Muscle of arm (tissue), 14 donors: ENCODE data around the gene ETFA. TPM values are rescaled to one million over a fixed set of nuclear protein-coding genes. Genes with fewer than 3 reads are reported as not detected.

Experiments used
- DNase-seq: peaks from one replicate; pipeline ENCODE4 v3.0.0-alpha.2; 2013
- long read RNA-seq, 11 donors: transcript quantifications; one replicate each; lab custom pipeline, GENCODE V29; 2026
- polyA plus RNA-seq, 12 donors: library from polyadenylated mRNA; unstranded; fragments of 120-200 nt; gene quantifications; one replicate each; pipeline ENCODE4 v1.2.1, GENCODE V29; 2013; ENCODE audit not compliant: insufficient read length in 12 of 12

Gene ETFA
- polyA plus RNA-seq = 100 to 1,000 TPM in 10 of 12 donors, 10 to 100 TPM in 1, not detected in 1; 71.6 to 133 (median 118) TPM
- long read RNA-seq, donor 1, transcript ETFA-212 (2 exons, 650 nt) = minor isoform, 28 of 120 reads
- long read RNA-seq, donor 1, transcript ETFA-203 (12 exons, 2,287 nt) = major isoform, 35 of 120 reads
- long read RNA-seq, donor 1, transcript ETFA-202 (11 exons, 1,346 nt) = minor isoform, 10 of 120 reads
- long read RNA-seq, donor 1, partial matches to known transcripts = 43 of 120 reads
- long read RNA-seq, donor 1, other reads (novel, unspliced or antisense) = 0 of 120 reads
- long read RNA-seq, donor 2, transcript ETFA-212 (2 exons, 650 nt) = minor isoform, 20 of 99 reads
- long read RNA-seq, donor 2, transcript ETFA-202 (11 exons, 1,346 nt) = minor isoform, 13 of 99 reads
- long read RNA-seq, donor 2, transcript ETFA-203 (12 exons, 2,287 nt) = major isoform, 32 of 99 reads
- long read RNA-seq, donor 2, partial matches to known transcripts = 29 of 99 reads
- long read RNA-seq, donor 2, other reads (novel, unspliced or antisense) = 0 of 99 reads
- long read RNA-seq, donor 3, transcript ETFA-212 (2 exons, 650 nt) = minor isoform, 10 of 35 reads
- long read RNA-seq, donor 3, transcript ETFA-202 (11 exons, 1,346 nt) = minor isoform, 5 of 35 reads
- long read RNA-seq, donor 3, transcript ETFA-203 (12 exons, 2,287 nt) = major isoform, 12 of 35 reads
- long read RNA-seq, donor 3, partial matches to known transcripts = 7 of 35 reads
- long read RNA-seq, donor 3, other reads (novel, unspliced or antisense) = 0 of 35 reads
- long read RNA-seq, donor 4, transcript ETFA-203 (12 exons, 2,287 nt) = minor isoform, 6 of 30 reads
- long read RNA-seq, donor 4, transcript ETFA-202 (11 exons, 1,346 nt) = minor isoform, 7 of 30 reads
- long read RNA-seq, donor 4, transcript ETFA-212 (2 exons, 650 nt) = major isoform, 8 of 30 reads
- long read RNA-seq, donor 4, partial matches to known transcripts = 7 of 30 reads
- long read RNA-seq, donor 4, other reads (novel, unspliced or antisense) = 0 of 30 reads
- long read RNA-seq, donor 5, transcript ETFA-202 (11 exons, 1,346 nt) = minor isoform, 12 of 85 reads
- long read RNA-seq, donor 5, transcript ETFA-212 (2 exons, 650 nt) = minor isoform, 19 of 85 reads
- long read RNA-seq, donor 5, transcript ETFA-203 (12 exons, 2,287 nt) = major isoform, 36 of 85 reads
- long read RNA-seq, donor 5, partial matches to known transcripts = 16 of 85 reads
- long read RNA-seq, donor 5, other reads (novel, unspliced or antisense) = 0 of 85 reads
- long read RNA-seq, donor 6, transcript ETFA-203 (12 exons, 2,287 nt) = major isoform, 12 of 27 reads
- long read RNA-seq, donor 6, transcript ETFA-212 (2 exons, 650 nt) = minor isoform, 8 of 27 reads
- long read RNA-seq, donor 6, transcript ETFA-202 (11 exons, 1,346 nt) = minor isoform, 6 of 27 reads
- long read RNA-seq, donor 6, partial matches to known transcripts = 0 of 27 reads
- long read RNA-seq, donor 6, other reads (novel, unspliced or antisense) = 0 of 27 reads
- long read RNA-seq, donor 7, transcript ETFA-203 (12 exons, 2,287 nt) = major isoform, 13 of 32 reads
- long read RNA-seq, donor 7, transcript ETFA-212 (2 exons, 650 nt) = minor isoform, 7 of 32 reads
- long read RNA-seq, donor 7, partial matches to known transcripts = 9 of 32 reads
- long read RNA-seq, donor 7, other reads (novel, unspliced or antisense) = 0 of 32 reads
- long read RNA-seq, donor 8, transcript ETFA-203 (12 exons, 2,287 nt) = major isoform, 30 of 71 reads
- long read RNA-seq, donor 8, transcript ETFA-212 (2 exons, 650 nt) = minor isoform, 13 of 71 reads
- long read RNA-seq, donor 8, transcript ETFA-202 (11 exons, 1,346 nt) = minor isoform, 12 of 71 reads
- long read RNA-seq, donor 8, partial matches to known transcripts = 14 of 71 reads
- long read RNA-seq, donor 8, other reads (novel, unspliced or antisense) = 0 of 71 reads
- long read RNA-seq, donor 9, transcript ETFA-212 (2 exons, 650 nt) = minor isoform, 8 of 28 reads
- long read RNA-seq, donor 9, transcript ETFA-203 (12 exons, 2,287 nt) = major isoform, 17 of 28 reads
- long read RNA-seq, donor 9, partial matches to known transcripts = 0 of 28 reads
- long read RNA-seq, donor 9, other reads (novel, unspliced or antisense) = 0 of 28 reads
- long read RNA-seq, donor 10, transcript ETFA-212 (2 exons, 650 nt) = minor isoform, 17 of 74 reads
- long read RNA-seq, donor 10, transcript ETFA-202 (11 exons, 1,346 nt) = minor isoform, 9 of 74 reads
- long read RNA-seq, donor 10, transcript ETFA-203 (12 exons, 2,287 nt) = major isoform, 32 of 74 reads
- long read RNA-seq, donor 10, partial matches to known transcripts = 13 of 74 reads
- long read RNA-seq, donor 10, other reads (novel, unspliced or antisense) = 0 of 74 reads
- long read RNA-seq, donor 11, transcript ETFA-203 (12 exons, 2,287 nt) = major isoform, 32 of 71 reads
- long read RNA-seq, donor 11, transcript ETFA-212 (2 exons, 650 nt) = minor isoform, 15 of 71 reads
- long read RNA-seq, donor 11, transcript ETFA-202 (11 exons, 1,346 nt) = minor isoform, 6 of 71 reads
- long read RNA-seq, donor 11, partial matches to known transcripts = 18 of 71 reads
- long read RNA-seq, donor 11, other reads (novel, unspliced or antisense) = 0 of 71 reads

- DNase-seq = peak; percentile 96
Observed at GRCh38 chr15:76311100-76311953, at the start of gene ETFA. Gene ETFA (minus strand): TSS chr15:76311469. CDS start chr15:76311388, 81 bp downstream.

GRCh38 chr15:76360416-76360815 lies 49.1 kb upstream of the ETFA start:
- DNase-seq = no peak

- DNase-seq = no peak
Observed at GRCh38 chr15:76359152-76359551, 47.9 kb upstream of the ETFA start.

GRCh38 chr15:76358453-76358852 lies 47.2 kb upstream of the ETFA start:
- no peak for DNase-seq

- DNase-seq = no peak
Observed at GRCh38 chr15:76354823-76355440, 43.7 kb upstream of the ETFA start.

- DNase-seq = no peak
Observed at GRCh38 chr15:76353903-76354302, 42.6 kb upstream of the ETFA start.

GRCh38 chr15:76353023-76353577 lies 41.8 kb upstream of the ETFA start:
- no peak for DNase-seq

GRCh38 chr15:76349301-76350070 lies 38.2 kb upstream of the ETFA start:
- no peak for DNase-seq

GRCh38 chr15:76347482-76348055 lies 36.3 kb upstream of the ETFA start:
- DNase-seq = no peak

- no peak for DNase-seq
Observed at GRCh38 chr15:76346669-76347481, 35.6 kb upstream of the ETFA start.

GRCh38 chr15:76345880-76346668 lies 34.8 kb upstream of the ETFA start:
- no peak for DNase-seq

GRCh38 chr15:76345583-76345879 lies 34.3 kb upstream of the ETFA start:
- no peak for DNase-seq

- DNase-seq = no peak
Observed at GRCh38 chr15:76344893-76345582, 33.8 kb upstream of the ETFA start.
